K562 (cell line): ENCODE results near the gene LRMDA. TPM values are rescaled to one million over a fixed set of nuclear protein-coding genes. Genes with fewer than 3 reads are reported as not detected.

ENCODE experiments used
- ATAC-seq: fragments of 200-7000 bp; cut with Tn5 transposase; 3 replicates; pipeline ENCODE4 v1.9.1; 2020; ENCODE audit warnings: moderate library complexity
- BruUV-seq: library from RNA; stranded (reverse); fragments of 400-500 nt; replicated peaks from 2 replicates; lab custom pipeline; 2021; lab: Mats Ljungman, UMichigan
- CTCF ChIA-PET: fragments of 300-600 bp; formaldehyde crosslinking; extraction: SDS; loops from one replicate; lab custom pipeline; 2021; ENCODE audit warnings: low intra/inter-chr PET ratio; lab: Yijun Ruan, JAX
- POLR2A ChIA-PET: fragments of 300-600, 350-650 bp; sonication (Branson Sonifier 250); formaldehyde crosslinking; extraction: SDS; loops from one replicate; lab custom pipeline; 2021; ENCODE audit warnings: antibody characterized with exemption, inconsistent platforms; lab: Yijun Ruan, JAX
- DNase-seq, 4 experiments: peaks; one replicate each; pipeline versions ENCODE4 v3.0.0 to v3.0.0-alpha.2; 2011 to 2018; ENCODE audit warnings: low spot score in 3 of 4, mixed read lengths in 3 of 4; ENCODE audit errors: extremely low read depth in 1 of 4
- FAIRE-seq: peaks from 2 replicates; lab custom pipeline; 2011; peaks lifted over from hg19 to GRCh38; lab: Jason Lieb, UNC
- H2AFZ ChIP-seq: 2 replicates; pipeline ENCODE4 v1.6.0; 2011; ENCODE audit warnings: low read depth, low read length, control low read depth, inconsistent platforms
- H3K27ac ChIP-seq: fragments of 200-600 bp; 3 replicates; pipeline ENCODE4 v1.8.0; 2011; ENCODE audit warnings: low read depth, mild to moderate bottlenecking, control low read depth, inconsistent platforms, low read length, moderate library complexity, mixed read lengths; ENCODE audit errors: extremely low read depth
- H3K27me3 ChIP-seq, 2 experiments: fragments of 300-600 bp in 1 of 2; 2 replicates in 1 of 2; 3 replicates in 1 of 2; pipeline versions ENCODE4 v1.6.0 to v1.8.0; 2011; ENCODE audit warnings: inconsistent platforms in 2 of 2, low read length in 2 of 2, mild to moderate bottlenecking in 1 of 2, mixed read lengths in 1 of 2, moderate library complexity in 1 of 2; ENCODE audit not compliant: control insufficient read depth in 2 of 2, insufficient read depth in 2 of 2
- H3K36me3 ChIP-seq: fragments of 300-600 bp; 3 replicates; pipeline ENCODE4 v1.8.0; 2011; ENCODE audit warnings: mild to moderate bottlenecking, low read length, inconsistent platforms; ENCODE audit not compliant: control insufficient read depth, insufficient read depth
- H3K4me1 ChIP-seq, 2 experiments: fragments of 200-600 bp in 1 of 2; replicated peaks in 1 of 2; 2 replicates in 1 of 2; 3 replicates in 1 of 2; pipeline versions ENCODE4 v1.5.1 to v1.8.0; 2011; ENCODE audit warnings: inconsistent platforms in 2 of 2, low read length in 2 of 2, mild to moderate bottlenecking in 1 of 2, mixed read lengths in 1 of 2, moderate library complexity in 1 of 2; ENCODE audit not compliant: control insufficient read depth in 2 of 2, insufficient read depth in 2 of 2
- H3K4me2 ChIP-seq: 2 replicates; pipeline ENCODE4 v1.6.1; 2011; ENCODE audit warnings: low read length, control low read depth, inconsistent platforms, mixed read lengths; ENCODE audit not compliant: insufficient read depth
- H3K4me3 ChIP-seq: fragments of 200-600 bp; sonication (generic), shearing (Covaris generic); 2 replicates; pipeline ENCODE4 v1.5.1; 2016; ENCODE audit warnings: control low read depth, inconsistent platforms
- H3K79me2 ChIP-seq: fragments of 200-600 bp; 3 replicates; pipeline ENCODE4 v1.8.0; 2011; ENCODE audit warnings: low read length, inconsistent platforms; ENCODE audit not compliant: control insufficient read depth, insufficient read depth
- H3K9ac ChIP-seq, 2 experiments: 2 replicates each; pipeline versions ENCODE4 v1.6.0 to v1.6.1; 2011; ENCODE audit warnings: low read depth in 2 of 2, low read length in 2 of 2, control low read depth in 1 of 2, inconsistent platforms in 1 of 2, mild to moderate bottlenecking in 1 of 2, mixed read lengths in 1 of 2; ENCODE audit not compliant: insufficient read depth in 1 of 2
- H3K9me1 ChIP-seq: one replicate; pipeline ENCODE4 v1.6.0; 2011; ENCODE audit warnings: inconsistent platforms, mild to moderate bottlenecking, low read length, moderate library complexity; ENCODE audit not compliant: control insufficient read depth, insufficient read depth
- H3K9me3 ChIP-seq: replicated peaks from 2 replicates; pipeline ENCODE4 v1.5.1; 2011; ENCODE audit warnings: low read depth, low read length, inconsistent platforms; ENCODE audit not compliant: control insufficient read depth, insufficient read depth
- H4K20me1 ChIP-seq: replicated peaks from 2 replicates; pipeline ENCODE4 v1.6.1; 2011; ENCODE audit warnings: low read length, inconsistent platforms, mixed read lengths; ENCODE audit not compliant: control insufficient read depth, insufficient read depth
- REST ChIP-seq, 2 experiments: fragments of 450-650 bp; formaldehyde crosslinking in 1 of 2; IDR thresholded peaks; 2 replicates each; pipeline versions ENCODE4 v1.4.0 to v1.6.1; 2014 to 2020; ENCODE audit warnings: mild to moderate bottlenecking in 2 of 2, borderline replicate concordance in 1 of 2, low read depth in 1 of 2
- SMAD1 ChIP-seq: fragments of 150-350 bp; IDR thresholded peaks from 2 replicates; pipeline ENCODE4 v1.6.1; 2014; ENCODE audit warnings: low read length, low read depth; ENCODE audit not compliant: partially characterized antibody
- TAF7 ChIP-seq: fragments of 450-650 bp; IDR thresholded peaks from 2 replicates; pipeline ENCODE4 v1.6.1; 2016; ENCODE audit warnings: missing genetic modification characterization, missing compliant biosample characterization
- TSC22D4 ChIP-seq: fragments of 450-650 bp; IDR thresholded peaks from 2 replicates; pipeline ENCODE4 v1.6.1; 2016; ENCODE audit warnings: missing genetic modification characterization, missing biosample characterization, control low read depth
- ZBTB2 ChIP-seq: fragments of 450-650 bp; IDR thresholded peaks from 2 replicates; pipeline ENCODE4 v1.6.1; 2016; ENCODE audit warnings: antibody characterized with exemption
- ZNF518B ChIP-seq: fragments of 250-450 bp; sonication (Bioruptor Pico); IDR thresholded peaks from 2 replicates; pipeline ENCODE4 v1.5.0; 2021; ENCODE audit warnings: mild to moderate bottlenecking, moderate library complexity
- WGBS: fragments of 100-300 bp; shearing (Covaris generic); methylation state at CpG from one replicate; pipeline ENCODE4 v1.1.6; 2016; ENCODE audit warnings: low coverage, mixed read lengths; ENCODE audit not compliant: insufficient coverage; ENCODE audit errors: missing lambda C conversion rate; 5-methylcytosine and 5-hydroxymethylcytosine counted together
- in situ Hi-C: fragments of 300-500 bp; cut with MboI; formaldehyde crosslinking; loops from 4 replicates; pipeline ENCODE4 v1.15.0; 2018; ENCODE audit warnings: inconsistent platforms, mixed read lengths
- intact Hi-C: fragments of 100-400 bp; cut with micrococcal nuclease; formaldehyde crosslinking; loops from 2 replicates; pipeline ENCODE4 v1.14.2; 2022
- polyA plus RNA-seq, 8 experiments: library from polyadenylated mRNA; depleted of rRNA in 4 of 8; stranded (reverse) in 5 of 8; unstranded in 3 of 8; fragments of >200 nt; fragmentation: Nextera tagmentation in 2 of 8; fragmentation: Illumina TruSeq in 1 of 8; extraction: Ambion mirVana in 2 of 8; extraction: Trizol in 1 of 8; gene quantifications; 2 replicates each; pipeline versions ENCODE4 v1.2.1 to v1.2.3, GENCODE V29; 2011 to 2014; ENCODE audit warnings: inconsistent platforms in 1 of 8, missing spikeins in 1 of 8
- total RNA-seq, 7 experiments: library from RNA; depleted of rRNA in 6 of 7; stranded (reverse); fragments of >200 nt in 6 of 7; fragmentation: Illumina TruSeq in 2 of 7; extraction: Trizol in 2 of 7; gene quantifications; 2 replicates each; pipeline versions ENCODE4 v1.2.1 to v1.2.3, GENCODE V29; 2011 to 2021; ENCODE audit warnings: low replicate concordance in 1 of 7

Gene LRMDA
- total and polyA plus RNA-seq, 9 of the 15 experiments (the other 6 are each of a cell fraction or from before 2014, with no cell fraction given) = 0.25 TPM; not detected in 8

GRCh38 chr10:75971402-75972211 lies 540.2 kb downstream of the LRMDA start:
- WGBS = 0% methylated on average over 4 of the region's 4 CpGs
- H3K9me3 ChIP-seq = no peaks in the 10 kb centered on the region
- no peak overlapping the region for H2AFZ ChIP-seq
- no peaks in the 10 kb centered on the region for H3K36me3 ChIP-seq
- no peak for FAIRE-seq
- BruUV-seq = no TSS peak
- no peak for DNase-seq
- H4K20me1 ChIP-seq = no peaks in the 10 kb centered on the region
- H3K4me3 ChIP-seq = no peak overlapping the region
- no peak overlapping the region for H3K9ac ChIP-seq
- ATAC-seq = no peak
- no peaks in the 10 kb centered on the region for H3K9me1 ChIP-seq
- in situ Hi-C loops (no loop called here), intact Hi-C loops (no loop called here)
- ChIA-PET CTCF (no interaction called here), POLR2A (interaction anchor here (1.2 kb wide), 1 partner anchor 10 kb away, joined by 3 read pairs; no protein-coding TSS in a partner anchor)
- H3K27me3 ChIP-seq = no peaks in the 10 kb centered on the region
- no peaks in the 10 kb centered on the region; a peak in 1 of 5 replicates for H3K4me1 ChIP-seq
- no peak overlapping the region for H3K4me2 ChIP-seq
- H3K79me2 ChIP-seq = no peaks in the 10 kb centered on the region
- H3K27ac ChIP-seq = no peak overlapping the region
- TF ChIP-seq ZBTB2 (no peak), TSC22D4 (tag) (no peak), ZNF518B (no peak), TAF7 (tag) (no peak), REST (IDR thresholded peaks at IDR 0.05; ENCODE audit: borderline replicate concordance) (no peak), REST (CRISPR knock-in tag; IDR thresholded peaks at IDR 0.05; ENCODE audit: low read depth) (no peak), SMAD1 (no peak)
